HL-60 (cell line): ENCODE data around the gene GKN1.

Experiments used
- DNase-seq, 2 experiments: peaks; one replicate each; pipeline ENCODE4 v3.0.0-alpha.2; 2010 to 2020; ENCODE audit warnings: low read depth in 1 of 2, low spot score in 1 of 2
- H3K27ac ChIP-seq: fragments of 250-450 bp; sonication (Bioruptor Pico); replicated peaks from 2 replicates; pipeline ENCODE4 v1.5.1; 2020; ENCODE audit warnings: mild to moderate bottlenecking, moderate library complexity
- H3K27me3 ChIP-seq: fragments of 250-450 bp; sonication (Bioruptor Pico); 2 replicates; pipeline ENCODE4 v1.5.1; 2021; ENCODE audit warnings: mild to moderate bottlenecking, moderate library complexity; ENCODE audit not compliant: insufficient read depth, poor library complexity, severe bottlenecking
- H3K4me3 ChIP-seq: replicated peaks from 2 replicates; pipeline ENCODE4 v1.5.1; 2011; ENCODE audit warnings: mild to moderate bottlenecking, control low read depth, low read length; ENCODE audit not compliant: insufficient read depth
- GABPA ChIP-seq: IDR thresholded peaks from 2 replicates; pipeline ENCODE4 v1.6.1; 2012; ENCODE audit warnings: low read depth
- POLR2AphosphoS5 ChIP-seq: IDR thresholded peaks from 2 replicates; pipeline ENCODE4 v1.6.1; 2012; ENCODE audit warnings: low read depth
- SPI1 ChIP-seq: IDR thresholded peaks from 2 replicates; pipeline ENCODE4 v1.6.1; 2012; ENCODE audit warnings: low read depth, mild to moderate bottlenecking, borderline replicate concordance
- TF ChIP-seq, protein P1 (sequence below): IDR thresholded peaks from one replicate; pipeline ENCODE4 v1.5.1; 2011; ENCODE audit warnings: low read length, control low read depth, inconsistent platforms; ENCODE audit not compliant: insufficient read depth
- TF ChIP-seq, protein P2 (sequence below): IDR thresholded peaks from 2 replicates; pipeline ENCODE4 v1.6.1; 2012; ENCODE audit warnings: low read depth; ENCODE audit not compliant: insufficient replicate concordance

GKN1 gene

DNA sequence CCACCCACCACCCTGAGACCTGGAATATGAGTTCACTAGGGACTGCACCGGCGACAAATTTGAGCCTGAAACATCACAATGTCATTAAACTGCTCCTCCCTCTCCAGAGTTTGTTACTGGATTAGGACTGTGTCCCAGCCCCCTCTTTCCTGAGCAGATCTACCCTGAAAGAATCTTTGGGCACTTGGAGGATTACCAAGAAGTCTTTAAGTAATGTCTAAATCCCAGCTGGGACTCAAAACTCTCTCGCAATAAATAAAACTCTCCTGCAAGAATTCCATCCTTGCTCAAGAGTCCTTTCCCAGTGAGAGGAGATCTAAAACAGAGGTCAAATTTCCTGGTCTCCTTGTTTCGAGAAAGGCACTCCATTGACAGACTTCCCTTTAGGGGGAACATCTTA lies 42.6 kb upstream of the GKN1 start:
- TF ChIP-seq POLR2AphosphoS5 (no peak), SPI1 (no peak), GABPA (no peak)
- TF ChIP-seq, protein P1, sequence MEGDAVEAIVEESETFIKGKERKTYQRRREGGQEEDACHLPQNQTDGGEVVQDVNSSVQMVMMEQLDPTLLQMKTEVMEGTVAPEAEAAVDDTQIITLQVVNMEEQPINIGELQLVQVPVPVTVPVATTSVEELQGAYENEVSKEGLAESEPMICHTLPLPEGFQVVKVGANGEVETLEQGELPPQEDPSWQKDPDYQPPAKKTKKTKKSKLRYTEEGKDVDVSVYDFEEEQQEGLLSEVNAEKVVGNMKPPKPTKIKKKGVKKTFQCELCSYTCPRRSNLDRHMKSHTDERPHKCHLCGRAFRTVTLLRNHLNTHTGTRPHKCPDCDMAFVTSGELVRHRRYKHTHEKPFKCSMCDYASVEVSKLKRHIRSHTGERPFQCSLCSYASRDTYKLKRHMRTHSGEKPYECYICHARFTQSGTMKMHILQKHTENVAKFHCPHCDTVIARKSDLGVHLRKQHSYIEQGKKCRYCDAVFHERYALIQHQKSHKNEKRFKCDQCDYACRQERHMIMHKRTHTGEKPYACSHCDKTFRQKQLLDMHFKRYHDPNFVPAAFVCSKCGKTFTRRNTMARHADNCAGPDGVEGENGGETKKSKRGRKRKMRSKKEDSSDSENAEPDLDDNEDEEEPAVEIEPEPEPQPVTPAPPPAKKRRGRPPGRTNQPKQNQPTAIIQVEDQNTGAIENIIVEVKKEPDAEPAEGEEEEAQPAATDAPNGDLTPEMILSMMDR, result no peak
- TF ChIP-seq, protein P2, sequence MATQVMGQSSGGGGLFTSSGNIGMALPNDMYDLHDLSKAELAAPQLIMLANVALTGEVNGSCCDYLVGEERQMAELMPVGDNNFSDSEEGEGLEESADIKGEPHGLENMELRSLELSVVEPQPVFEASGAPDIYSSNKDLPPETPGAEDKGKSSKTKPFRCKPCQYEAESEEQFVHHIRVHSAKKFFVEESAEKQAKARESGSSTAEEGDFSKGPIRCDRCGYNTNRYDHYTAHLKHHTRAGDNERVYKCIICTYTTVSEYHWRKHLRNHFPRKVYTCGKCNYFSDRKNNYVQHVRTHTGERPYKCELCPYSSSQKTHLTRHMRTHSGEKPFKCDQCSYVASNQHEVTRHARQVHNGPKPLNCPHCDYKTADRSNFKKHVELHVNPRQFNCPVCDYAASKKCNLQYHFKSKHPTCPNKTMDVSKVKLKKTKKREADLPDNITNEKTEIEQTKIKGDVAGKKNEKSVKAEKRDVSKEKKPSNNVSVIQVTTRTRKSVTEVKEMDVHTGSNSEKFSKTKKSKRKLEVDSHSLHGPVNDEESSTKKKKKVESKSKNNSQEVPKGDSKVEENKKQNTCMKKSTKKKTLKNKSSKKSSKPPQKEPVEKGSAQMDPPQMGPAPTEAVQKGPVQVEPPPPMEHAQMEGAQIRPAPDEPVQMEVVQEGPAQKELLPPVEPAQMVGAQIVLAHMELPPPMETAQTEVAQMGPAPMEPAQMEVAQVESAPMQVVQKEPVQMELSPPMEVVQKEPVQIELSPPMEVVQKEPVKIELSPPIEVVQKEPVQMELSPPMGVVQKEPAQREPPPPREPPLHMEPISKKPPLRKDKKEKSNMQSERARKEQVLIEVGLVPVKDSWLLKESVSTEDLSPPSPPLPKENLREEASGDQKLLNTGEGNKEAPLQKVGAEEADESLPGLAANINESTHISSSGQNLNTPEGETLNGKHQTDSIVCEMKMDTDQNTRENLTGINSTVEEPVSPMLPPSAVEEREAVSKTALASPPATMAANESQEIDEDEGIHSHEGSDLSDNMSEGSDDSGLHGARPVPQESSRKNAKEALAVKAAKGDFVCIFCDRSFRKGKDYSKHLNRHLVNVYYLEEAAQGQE, result no peak
- H3K4me3 ChIP-seq, result no peak overlapping the region
- no peak for DNase-seq

DNA sequence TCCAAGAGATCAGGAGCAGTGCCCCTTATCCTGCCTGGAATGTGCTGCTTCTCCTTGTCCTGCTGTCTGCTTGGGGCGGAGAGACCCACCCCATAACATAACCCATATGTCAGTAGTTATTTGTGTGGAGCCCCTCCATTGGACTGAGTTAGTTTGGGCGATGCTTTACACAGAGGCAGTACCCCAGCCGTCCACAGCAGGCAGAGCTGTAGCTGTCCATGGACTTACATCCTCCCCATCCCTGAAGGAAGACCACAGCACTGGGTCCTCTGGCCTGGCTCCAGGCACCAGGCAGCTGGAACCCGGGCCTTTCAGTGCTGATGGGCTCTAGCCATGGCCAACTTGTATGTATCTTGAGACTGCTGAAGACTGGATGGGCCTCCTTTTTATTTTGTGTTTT lies 42.0 kb upstream of the GKN1 start:
- DNase-seq, result no peak
- Histone ChIP-seq H3K4me3 (no peak overlapping the region), H3K27ac (no peak overlapping the region), H3K27me3 (no peaks in the 10 kb centered on the region)
- TF ChIP-seq, protein P2, result no peak
- no peak for TF ChIP-seq POLR2AphosphoS5
- no peak for TF ChIP-seq SPI1

More for the DNA sequence above, 42.6 kb upstream of the GKN1 start:
- Histone ChIP-seq H3K27ac (no peak overlapping the region), H3K27me3 (no peaks in the 10 kb centered on the region)

- H3K27ac ChIP-seq, result no peak overlapping the region
- TF ChIP-seq GABPA (no peak), SPI1 (no peak), POLR2AphosphoS5 (no peak)
- TF ChIP-seq, protein P1, result no peak
- TF ChIP-seq, protein P2, result no peak
- DNase-seq, result no peak
- H3K27me3 ChIP-seq, result no peaks in the 10 kb centered on the region
- no peak overlapping the region for H3K4me3 ChIP-seq
Observed at GRCh38 chr2:68934021-68934420, 40.4 kb upstream of the GKN1 start.

DNA sequence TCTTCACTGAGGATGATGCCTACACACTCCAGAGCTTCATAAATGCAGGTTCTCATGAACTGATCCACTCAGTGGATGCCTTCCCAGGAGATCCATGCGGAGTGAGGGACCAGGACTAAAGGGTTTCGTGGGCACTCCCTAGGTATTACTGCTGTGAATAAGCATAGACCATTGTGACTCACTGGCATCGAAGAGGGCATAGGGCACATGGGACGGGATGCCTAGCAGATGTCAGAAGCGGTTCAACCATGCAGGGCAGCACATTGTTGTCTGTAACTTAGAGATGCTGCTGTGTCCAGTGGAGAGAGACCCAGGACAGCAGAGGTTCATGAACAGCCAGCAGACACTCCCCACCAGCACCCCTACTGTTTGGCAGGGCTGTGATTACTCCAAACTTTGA lies 39.0 kb upstream of the GKN1 start:
- Histone ChIP-seq H3K27me3 (no peaks in the 10 kb centered on the region), H3K27ac (no peak overlapping the region), H3K4me3 (no peak overlapping the region)
- TF ChIP-seq GABPA (no peak), POLR2AphosphoS5 (no peak), SPI1 (no peak)
- TF ChIP-seq, protein P1, result no peak
- TF ChIP-seq, protein P2, result no peak
- DNase-seq, result no peak
